ENCODE data around the gene PIH1D1.

Gene PIH1D1

DNA sequence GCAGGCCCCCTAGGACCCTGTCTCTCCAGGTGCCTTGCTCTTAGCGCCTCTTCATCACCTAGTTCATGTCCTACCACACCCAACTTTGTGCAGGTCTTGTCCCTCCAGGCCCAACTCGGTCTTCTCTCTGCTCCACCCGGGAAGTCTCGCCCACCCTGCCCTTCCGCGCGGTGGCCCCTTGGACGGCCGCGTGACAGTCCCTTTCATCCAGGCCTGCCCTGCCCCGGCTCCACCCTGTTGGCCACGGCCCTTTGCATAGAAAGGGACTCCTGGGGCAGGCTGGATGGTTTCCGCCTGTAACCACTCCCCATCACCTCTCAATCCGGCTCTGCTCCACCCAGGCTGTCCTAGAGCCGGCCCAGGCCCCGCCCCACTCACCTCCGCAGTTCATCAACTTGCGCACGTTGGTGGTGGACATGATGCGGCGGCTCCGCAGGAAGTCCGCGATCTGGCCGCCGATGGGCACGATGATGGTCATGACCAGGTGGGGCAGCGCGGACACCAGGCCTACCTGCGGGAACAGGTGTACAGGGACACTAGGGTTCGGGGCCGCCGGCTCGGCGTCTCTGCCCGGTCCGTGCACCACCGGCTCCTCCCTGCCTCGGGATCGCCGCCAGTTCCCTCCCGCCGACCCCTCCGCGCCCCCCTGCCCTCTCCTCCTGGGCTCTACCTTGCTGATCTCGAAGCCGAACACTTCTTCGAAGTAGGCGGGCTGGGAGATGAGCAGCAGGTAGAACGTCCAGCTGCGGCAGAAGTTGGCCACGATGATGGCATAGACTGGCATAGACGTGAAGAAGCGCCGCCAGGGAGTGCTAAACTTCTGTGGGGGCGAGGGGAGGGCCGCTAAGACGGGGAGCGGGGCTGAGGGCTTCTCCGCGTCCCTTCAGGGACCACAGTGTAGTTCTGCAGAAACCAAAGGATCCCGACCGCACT lies 19.2 kb downstream of the PIH1D1 start:
- no peak for DNase-seq

DNA sequence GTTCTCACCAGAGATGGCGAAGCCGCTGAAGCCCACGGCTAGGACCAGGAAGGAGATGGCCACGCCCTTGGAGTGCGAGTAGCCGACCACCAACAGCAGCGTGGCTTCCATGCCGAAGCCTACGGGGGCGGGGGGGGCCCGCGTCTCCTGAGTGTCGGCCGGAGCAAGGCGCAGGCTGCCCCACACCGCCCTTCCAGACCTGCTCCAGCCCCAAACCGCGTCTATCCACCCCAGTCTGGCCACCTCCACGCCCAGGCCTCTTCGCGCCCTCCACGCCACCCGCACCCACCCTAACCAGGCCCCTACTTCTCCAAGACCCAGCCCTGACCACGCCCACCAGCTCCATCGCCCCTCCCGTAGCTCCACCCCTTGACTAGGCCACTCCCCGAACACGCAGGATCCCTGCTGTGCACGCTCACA lies 20.3 kb downstream of the PIH1D1 start:
- no peak for DNase-seq

- no peak for DNase-seq
Observed at GRCh38 chr19:49430678-49431329, 20.8 kb downstream of the PIH1D1 start.

DNA sequence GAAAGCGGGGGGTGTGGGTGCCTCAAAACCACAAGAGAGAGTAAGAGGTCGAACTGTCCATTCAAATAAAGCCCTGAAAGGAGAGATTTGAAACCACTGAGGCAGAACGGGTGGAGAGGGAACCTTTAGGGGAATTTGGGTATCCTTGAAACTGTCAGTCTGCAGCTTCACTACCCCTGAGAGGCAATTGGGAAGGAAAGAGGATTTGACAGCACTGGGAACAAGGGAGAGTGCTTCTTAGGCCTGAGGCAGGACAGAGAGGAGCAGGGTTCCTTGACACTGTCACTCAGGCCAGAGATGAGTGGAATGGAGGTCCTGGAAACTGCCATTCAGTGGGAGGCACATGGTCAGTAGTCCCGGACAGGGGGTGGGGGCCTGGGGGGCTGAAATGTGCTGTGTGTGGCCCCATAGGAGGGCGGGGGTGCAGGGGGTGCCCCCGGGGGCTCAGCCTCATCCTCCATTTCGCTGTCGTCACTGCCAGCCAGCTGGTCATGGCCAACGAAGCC lies 21.4 kb downstream of the PIH1D1 start:
- DNase-seq: no peak

DNA sequence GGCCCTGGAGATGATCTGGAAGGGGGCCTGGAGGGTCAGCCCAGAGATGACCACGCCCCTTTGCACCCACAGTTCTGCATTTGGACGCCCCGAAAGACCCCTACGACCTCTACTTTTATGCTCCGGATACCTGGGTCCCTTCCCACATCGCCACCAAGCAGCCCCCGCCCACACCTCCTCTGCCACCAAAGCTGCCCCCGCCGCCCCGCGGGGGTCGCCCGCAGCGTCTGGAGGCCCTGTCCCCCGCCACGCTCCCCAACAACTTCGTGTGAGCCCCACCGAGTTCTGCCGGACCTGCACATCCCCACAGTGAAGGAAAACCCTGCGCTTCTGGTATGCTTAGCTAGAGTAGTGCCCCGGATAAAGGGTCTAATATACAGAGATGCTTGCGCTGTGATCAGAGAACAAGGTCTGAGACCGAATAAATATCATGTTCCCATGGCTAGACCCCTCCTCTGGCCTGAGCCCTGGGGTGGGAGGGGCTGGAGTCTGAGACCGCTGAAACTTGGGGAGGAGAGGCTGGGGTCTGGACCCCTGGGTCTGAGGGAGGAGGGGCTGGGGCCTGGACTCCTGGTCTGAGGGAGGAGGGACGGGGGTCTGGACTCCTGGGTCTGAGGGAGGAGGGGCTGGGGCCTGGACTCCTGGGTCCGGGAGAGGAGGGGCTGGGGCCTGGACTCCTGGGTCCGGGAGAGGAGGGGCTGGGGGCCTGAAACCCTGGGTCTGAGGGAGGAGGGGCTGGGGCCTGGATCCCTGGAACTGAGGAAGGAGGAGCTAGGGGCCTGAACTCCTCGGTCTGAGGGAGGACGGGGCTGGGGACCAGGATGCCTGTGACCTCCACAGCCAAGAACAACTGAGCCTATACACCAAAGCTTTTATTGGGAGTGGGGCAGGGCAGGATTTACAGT lies 22.8 kb downstream of the PIH1D1 start:
- no peak for DNase-seq

DNA sequence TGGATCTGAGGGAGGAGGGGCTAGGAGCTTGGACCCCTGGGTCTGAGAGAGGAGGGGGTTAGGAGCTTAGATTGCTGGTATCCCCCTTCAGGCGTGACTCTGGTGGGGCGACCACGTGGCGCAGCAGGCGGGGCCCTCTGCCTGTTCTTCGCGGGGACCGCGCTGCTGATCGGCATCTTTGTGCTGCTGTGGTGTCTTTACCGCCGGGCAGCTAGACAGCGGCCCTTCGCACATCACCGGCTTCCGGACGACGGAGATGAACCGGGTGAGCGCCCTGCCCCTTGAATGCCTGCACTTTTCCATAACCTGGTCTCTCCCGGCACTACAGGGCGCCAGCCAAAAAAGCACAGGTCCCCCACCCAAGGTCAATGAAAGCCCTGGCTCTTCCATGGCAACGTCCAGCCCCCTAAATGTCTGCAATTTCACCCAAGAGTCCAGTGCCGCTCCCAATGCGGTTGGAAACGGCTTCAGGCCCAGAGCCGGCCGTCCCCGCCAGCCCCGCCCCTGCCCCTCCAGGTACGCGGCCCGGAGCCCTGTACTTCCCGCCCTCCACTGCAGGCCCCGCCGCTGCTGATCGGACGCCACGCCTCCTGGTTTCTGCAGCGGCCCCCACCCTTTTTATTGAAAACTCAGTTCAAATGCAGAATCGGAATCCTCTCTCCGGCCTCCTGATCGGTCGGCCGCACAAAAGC lies 23.6 kb downstream of the PIH1D1 start:
- no peak for DNase-seq

DNA sequence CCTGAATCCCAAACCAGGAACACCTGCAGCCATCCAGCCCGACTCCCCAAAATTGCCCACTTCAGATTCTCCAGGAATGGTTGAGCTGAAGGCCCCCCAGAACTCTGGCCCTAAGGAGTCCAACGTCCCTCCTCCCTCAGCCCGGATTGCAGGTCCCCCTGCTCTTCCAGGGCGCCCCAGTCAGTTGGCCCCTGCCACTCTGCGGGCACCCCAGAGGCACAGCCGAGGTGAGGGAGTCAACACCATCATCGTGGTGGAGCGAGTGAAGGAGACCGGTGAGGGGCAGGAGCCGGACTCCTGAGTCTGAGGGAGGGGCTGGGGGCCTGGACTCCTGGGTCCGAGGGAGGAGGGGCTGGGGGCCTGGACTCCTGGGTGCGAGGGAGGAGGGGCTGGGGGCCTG lies 24.3 kb downstream of the PIH1D1 start:
- no peak for DNase-seq

DNA sequence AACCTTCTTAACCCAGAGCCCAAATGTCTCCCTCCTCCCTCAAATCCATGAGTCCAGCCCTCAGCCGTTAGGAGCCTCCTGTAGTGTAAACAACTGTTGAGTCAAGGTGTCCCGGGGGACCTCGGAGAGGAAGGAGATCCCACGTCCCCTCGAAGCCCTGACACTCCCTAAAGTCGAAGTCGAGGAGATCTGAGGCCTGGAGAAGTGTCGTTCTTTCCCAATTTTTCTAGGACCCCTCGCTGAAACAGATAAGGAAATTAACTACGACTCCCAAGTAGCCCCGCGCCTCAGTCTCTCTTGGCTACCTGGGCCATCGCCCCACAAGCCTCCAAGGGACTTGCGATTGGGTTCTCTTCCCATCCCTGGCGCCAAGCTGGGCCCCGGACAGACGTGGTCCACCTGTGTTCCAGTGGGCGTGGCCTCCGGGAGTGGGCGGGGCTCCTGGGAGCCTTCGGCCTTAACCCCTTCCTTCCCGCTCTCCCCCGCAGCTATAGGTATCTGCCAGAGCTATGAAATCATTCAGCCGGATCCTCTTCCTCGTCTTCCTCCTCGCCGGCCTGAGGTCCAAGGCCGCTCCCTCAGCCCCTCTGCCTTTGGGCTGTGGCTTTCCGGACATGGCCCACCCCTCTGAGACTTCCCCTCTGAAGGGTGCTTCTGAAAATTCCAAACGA lies 25.6 kb downstream of the PIH1D1 start:
- peak in 1 of 2 donors; percentile 26 for DNase-seq

DNA sequence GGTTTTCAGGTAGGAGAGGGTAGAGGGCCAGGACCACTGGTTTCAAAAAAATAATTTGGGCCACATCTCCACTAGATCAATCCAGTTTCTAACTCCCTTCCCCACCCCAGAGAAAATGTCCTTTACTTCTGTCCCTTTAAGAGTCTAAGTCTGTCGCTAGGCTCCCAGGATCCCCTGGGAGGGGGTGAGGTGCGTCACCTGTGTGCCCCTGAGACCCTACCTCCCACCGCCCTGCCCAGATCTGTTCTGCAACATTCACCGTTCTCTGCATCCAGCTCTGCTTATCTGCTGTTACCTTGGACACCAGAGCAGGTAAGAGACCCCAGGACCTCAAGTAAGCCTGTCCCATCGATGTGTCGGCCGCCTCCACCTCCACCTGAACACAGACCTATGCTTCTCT lies 26.4 kb downstream of the PIH1D1 start, which contains the start of gene GFY:
GFY (plus strand) TSS at position 211 of the 400 bp plus-strand sequence. CDS start 1,043 bp downstream, outside the sequence.
- DNase-seq: no peak

- no peak for DNase-seq
Observed at GRCh38 chr19:49423985-49424303, 27.7 kb downstream of the PIH1D1 start.

GRCh38 chr19:49423071-49423984 lies 28.3 kb downstream of the PIH1D1 start, which contains the start of gene PTH2:
Gene PTH2 (minus strand): TSS chr19:49423441. CDS start chr19:49423339, 102 bp downstream.
- no peak for DNase-seq

DNA sequence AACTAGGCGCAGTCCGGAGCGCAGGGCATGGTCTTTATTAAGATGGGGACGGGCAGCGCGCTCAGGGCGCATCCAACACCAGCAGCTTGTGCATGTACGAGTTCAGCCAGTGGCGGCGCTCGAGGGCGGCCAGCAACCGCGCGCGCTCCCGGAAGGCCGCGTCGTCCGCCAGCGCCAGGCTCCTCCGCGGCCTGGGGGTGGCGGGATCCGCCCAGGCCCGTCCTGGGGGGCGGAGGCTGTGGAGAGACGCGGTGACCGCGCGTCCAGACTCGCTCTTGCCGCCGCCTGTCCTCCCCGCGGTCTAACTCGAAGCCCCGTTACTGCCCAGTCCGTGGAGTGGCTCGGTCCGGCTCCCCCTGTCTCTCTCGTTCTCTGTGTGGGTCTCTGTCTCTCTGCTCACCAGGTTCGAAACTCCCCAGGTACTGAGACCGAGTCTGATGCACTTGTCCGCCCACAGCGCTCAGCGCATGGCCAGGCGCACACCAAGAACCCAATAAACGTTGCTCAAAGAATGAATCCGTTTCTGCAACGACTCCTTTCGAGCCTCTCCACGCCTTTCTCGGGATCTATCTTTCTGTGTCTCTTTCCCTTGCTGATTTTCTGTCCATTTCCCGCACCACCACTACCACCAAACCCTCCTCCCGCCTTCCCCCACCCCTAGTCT lies 29.1 kb downstream of the PIH1D1 start:
- DNase-seq: no peak

DNA sequence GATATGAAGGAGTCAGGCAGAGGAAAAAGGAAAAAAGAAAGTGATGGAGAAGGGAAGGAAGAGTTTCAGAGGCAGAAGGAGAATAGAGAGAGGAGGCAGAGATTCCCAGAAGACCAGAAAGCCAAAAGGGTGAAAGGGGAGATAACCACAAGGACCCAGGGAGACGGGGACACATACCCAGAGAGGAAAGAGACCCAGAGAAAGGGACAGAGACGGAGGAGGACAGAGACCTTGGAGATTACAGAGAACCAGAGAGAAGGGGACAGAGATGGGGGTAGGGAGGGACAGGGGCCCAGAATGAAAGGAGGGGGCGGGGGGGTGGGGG lies 29.8 kb downstream of the PIH1D1 start:
- DNase-seq: no peak

- peak; percentile 16 to 25 for DNase-seq
Observed at GRCh38 chr19:49421039-49421877, 30.4 kb downstream of the PIH1D1 start.

GRCh38 chr19:49420227-49420626 lies 31.4 kb downstream of the PIH1D1 start:
- DNase-seq: no peak

GRCh38 chr19:49419173-49419572 lies 32.4 kb downstream of the PIH1D1 start:
- no peak for DNase-seq

- DNase-seq: no peak
Observed at GRCh38 chr19:49418511-49418910, 33.1 kb downstream of the PIH1D1 start.

- DNase-seq: no peak
Observed at GRCh38 chr19:49417088-49417487, 34.5 kb downstream of the PIH1D1 start.

DNA sequence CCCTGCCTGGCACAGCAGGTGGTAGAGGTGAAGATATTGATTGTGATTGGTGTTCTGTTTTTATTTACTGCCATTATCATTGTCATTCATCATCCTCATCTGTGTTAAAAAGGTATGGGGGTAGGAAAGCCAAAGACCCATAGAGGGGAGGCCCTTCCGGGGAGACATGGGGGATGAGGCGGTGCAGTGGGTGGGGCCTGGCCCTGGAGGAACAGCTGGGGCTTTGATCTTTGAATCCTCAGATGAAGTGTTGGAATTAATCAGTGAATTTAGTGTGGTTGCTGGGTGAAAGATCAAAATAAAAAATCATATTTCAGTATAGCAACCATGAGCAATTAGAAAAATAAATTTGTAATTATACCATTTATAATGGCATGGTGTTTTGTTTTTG lies 35.8 kb downstream of the PIH1D1 start:
- DNase-seq: no peak
